H9 (cell line): ENCODE measurements around the gene ZNF774. TPM values are rescaled to one million over a fixed set of nuclear protein-coding genes. Genes with fewer than 3 reads are reported as not detected.
A peak's percentile ranks its signal among the peaks of the same experiment; 100 is the strongest.

Source experiments
- DNase-seq: peaks from one replicate; pipeline ENCODE4 v3.0.0-alpha.2; 2017
- H2AFZ ChIP-seq: one replicate; pipeline ENCODE4 v1.6.1; 2013; ENCODE audit warnings: mild to moderate bottlenecking, low read length, control low read depth, moderate library complexity
- H2AK5ac ChIP-seq: 2 replicates; pipeline ENCODE4 v1.6.1; 2013; ENCODE audit warnings: low read length, control low read depth, mixed read lengths; ENCODE audit not compliant: insufficient read length
- H2BK120ac ChIP-seq: one replicate; pipeline ENCODE4 v1.6.1; 2013; ENCODE audit warnings: low read depth, mild to moderate bottlenecking, low read length, control low read depth, inconsistent platforms; ENCODE audit not compliant: poor library complexity, severe bottlenecking
- H2BK12ac ChIP-seq: 2 replicates; pipeline ENCODE4 v1.6.1; 2013; ENCODE audit warnings: low read length, control low read depth, mixed read lengths, low read depth; ENCODE audit not compliant: insufficient read length
- H2BK15ac ChIP-seq: 2 replicates; pipeline ENCODE4 v1.6.1; 2013; ENCODE audit warnings: low read depth, low read length, control low read depth
- H2BK20ac ChIP-seq: one replicate; pipeline ENCODE4 v1.6.1; 2013; ENCODE audit warnings: low read depth, mild to moderate bottlenecking, low read length, control low read depth, inconsistent platforms; ENCODE audit not compliant: poor library complexity, severe bottlenecking
- H2BK5ac ChIP-seq: 2 replicates; pipeline ENCODE4 v1.6.1; 2013; ENCODE audit warnings: low read length, control low read depth, mixed read lengths; ENCODE audit not compliant: insufficient read length
- H3K14ac ChIP-seq: 2 replicates; pipeline ENCODE4 v1.6.1; 2013; ENCODE audit warnings: low read length, control low read depth; ENCODE audit not compliant: insufficient read depth
- H3K18ac ChIP-seq: 2 replicates; pipeline ENCODE4 v1.6.1; 2013; ENCODE audit warnings: low read depth, mild to moderate bottlenecking, mixed read lengths, low read length, control low read depth; ENCODE audit not compliant: insufficient read length
- H3K23ac ChIP-seq: 2 replicates; pipeline ENCODE4 v1.6.1; 2013; ENCODE audit warnings: low read length, control low read depth, mixed read lengths, low read depth; ENCODE audit not compliant: insufficient read length
- H3K23me2 ChIP-seq: 2 replicates; pipeline ENCODE4 v1.6.1; 2013; ENCODE audit warnings: low read depth, mild to moderate bottlenecking, mixed read lengths, low read length, control low read depth; ENCODE audit not compliant: insufficient read length, poor library complexity, severe bottlenecking
- H3K27ac ChIP-seq: 2 replicates; pipeline ENCODE4 v1.5.1; 2013; ENCODE audit warnings: low read length, control low read depth, mixed read lengths, low read depth; ENCODE audit not compliant: insufficient read length
- H3K27me3 ChIP-seq: 2 replicates; pipeline ENCODE4 v1.6.1; 2013; ENCODE audit warnings: low read length, control low read depth, inconsistent platforms; ENCODE audit not compliant: insufficient read depth
- H3K4ac ChIP-seq: 2 replicates; pipeline ENCODE4 v1.6.1; 2013; ENCODE audit warnings: low read depth, mild to moderate bottlenecking, control low read depth, inconsistent platforms, low read length, moderate library complexity
- H3K4me1 ChIP-seq: 2 replicates; pipeline ENCODE4 v1.6.1; 2013; ENCODE audit warnings: low read length, control low read depth, inconsistent platforms; ENCODE audit not compliant: insufficient read depth
- H3K4me2 ChIP-seq: 2 replicates; pipeline ENCODE4 v1.6.1; 2013; ENCODE audit warnings: low read length, control low read depth, mixed read lengths; ENCODE audit not compliant: insufficient read length, insufficient read depth
- H3K56ac ChIP-seq: 2 replicates; pipeline ENCODE4 v1.6.1; 2013; ENCODE audit warnings: low read depth, mild to moderate bottlenecking, mixed read lengths, low read length, control low read depth; ENCODE audit not compliant: insufficient read length
- H3K79me1 ChIP-seq: 2 replicates; pipeline ENCODE4 v1.6.1; 2013; ENCODE audit warnings: low read depth, mild to moderate bottlenecking, moderate library complexity, low read length, control low read depth, inconsistent platforms; ENCODE audit not compliant: insufficient read depth, poor library complexity, severe bottlenecking
- H3K79me2 ChIP-seq: 2 replicates; pipeline ENCODE4 v1.6.1; 2013; ENCODE audit warnings: low read length, control low read depth, inconsistent platforms; ENCODE audit not compliant: insufficient read depth
- H3K9ac ChIP-seq: 2 replicates; pipeline ENCODE4 v1.6.1; 2013; ENCODE audit warnings: low read length, control low read depth, mixed read lengths; ENCODE audit not compliant: insufficient read length; ENCODE audit errors: extremely low read depth
- H3K9me3 ChIP-seq: one replicate; pipeline ENCODE4 v1.6.1; 2013; ENCODE audit warnings: low read depth, low read length, inconsistent platforms; ENCODE audit not compliant: control insufficient read depth
- H3T11ph ChIP-seq: one replicate; pipeline ENCODE4 v1.6.1; 2013; ENCODE audit warnings: mild to moderate bottlenecking, low read length, control low read depth, inconsistent platforms
- H4K20me1 ChIP-seq: one replicate; pipeline ENCODE4 v1.6.1; 2013; ENCODE audit not compliant: control insufficient read depth, insufficient read length, insufficient read depth
- H4K5ac ChIP-seq: 2 replicates; pipeline ENCODE4 v1.6.1; 2013; ENCODE audit warnings: low read depth, mild to moderate bottlenecking, mixed read lengths, low read length, control low read depth; ENCODE audit not compliant: insufficient read length
- H4K8ac ChIP-seq: replicated peaks from 2 replicates; pipeline ENCODE4 v1.6.1; 2013; ENCODE audit warnings: low read length, control low read depth, mixed read lengths, low read depth; ENCODE audit not compliant: insufficient read length
- H4K91ac ChIP-seq: 2 replicates; pipeline ENCODE4 v1.6.1; 2013; ENCODE audit warnings: low read depth, mild to moderate bottlenecking, moderate library complexity, mixed read lengths, low read length, control low read depth; ENCODE audit not compliant: insufficient read length
- H3K27ac Mint-ChIP-seq, 3 experiments: 2 replicates in 2 of 3; 3 replicates in 1 of 3; pipeline ENCODE4 v1.8.0; 2020 to 2021; ENCODE audit warnings: mixed read lengths in 3 of 3, mild to moderate bottlenecking in 1 of 3, moderate library complexity in 1 of 3
- H3K27me3 Mint-ChIP-seq: 2 replicates; pipeline ENCODE4 v1.8.0; 2021; ENCODE audit warnings: low read depth, mild to moderate bottlenecking, moderate library complexity, mixed read lengths
- H3K36me3 Mint-ChIP-seq, 3 experiments: 2 replicates in 2 of 3; 3 replicates in 1 of 3; pipeline ENCODE4 v1.8.0; 2020 to 2021; ENCODE audit warnings: low read depth in 3 of 3, mixed read lengths in 3 of 3; ENCODE audit not compliant: insufficient read depth in 1 of 3
- H3K4me1 Mint-ChIP-seq, 2 experiments: 2 replicates each; pipeline ENCODE4 v1.8.0; 2020; ENCODE audit warnings: mixed read lengths in 2 of 2
- H3K4me3 Mint-ChIP-seq, 2 experiments: 2 replicates in 1 of 2; 3 replicates in 1 of 2; pipeline ENCODE4 v1.8.0; 2020 to 2021; ENCODE audit warnings: mild to moderate bottlenecking in 2 of 2, mixed read lengths in 2 of 2, moderate library complexity in 1 of 2
- H3K9me3 Mint-ChIP-seq, 2 experiments: 2 replicates in 1 of 2; 3 replicates in 1 of 2; pipeline ENCODE4 v1.8.0; 2020; ENCODE audit warnings: mild to moderate bottlenecking in 2 of 2, mixed read lengths in 2 of 2, moderate library complexity in 1 of 2
- CTCF ChIP-seq: fragments of 200-600 bp; sonication (generic); conservative IDR thresholded peaks from 3 replicates; pipeline ENCODE4 v1.8.0; 2021; ENCODE audit warnings: antibody characterized with exemption, mild to moderate bottlenecking
- WGBS: extraction: QIAGEN DNeasy Blood & Tissue Kit; methylation state at CpG from one replicate; pipeline ENCODE4 v1.1.7; 2013; ENCODE audit warnings: missing lambda C conversion rate, low lambda C conversion rate, mixed read lengths; ENCODE audit not compliant: insufficient read length; ENCODE audit errors: extremely low coverage; 5-methylcytosine and 5-hydroxymethylcytosine counted together
- total RNA-seq: library from RNA; stranded (reverse); gene quantifications from 2 replicates; pipeline ENCODE4 v1.2.1, GENCODE V29; 2021

ZNF774 gene
- total RNA-seq, 1 experiment from 2014 or later: 2.5 TPM

- Mint-ChIP-seq H3K9me3 (peaks cover 3 to 4% of the 10 kb centered on the region in 2 experiments; a peak in 4 of 5 replicates), H3K27ac (peak overlapping the region; percentile 42 to 82 (median 76); a peak in 5 of 7 replicates), H3K4me3 (no peak overlapping the region), H3K27me3 (no peaks in the 10 kb centered on the region), H3K4me1 (peaks cover 64% of the 10 kb centered on the region in 2 experiments), H3K36me3 (peaks cover 6 to 10% (median 8%) of the 10 kb centered on the region in 3 experiments)
- DNase-seq: no peak
- Histone ChIP-seq H4K5ac (no peak overlapping the region), H3K4ac (no peak overlapping the region), H4K91ac (no peak overlapping the region), H3K9ac (no peak overlapping the region), H2AFZ (no peak overlapping the region), H2BK120ac (no peak overlapping the region), H3T11ph (no peak overlapping the region), H3K27ac (no peak overlapping the region), H2AK5ac (no peak overlapping the region), H3K56ac (no peak overlapping the region), H3K27me3 (no peaks in the 10 kb centered on the region), H2BK20ac (no peak overlapping the region), H4K8ac (no peak overlapping the region), H3K79me1 (peaks cover 8% of the 10 kb centered on the region), H3K4me1 (peaks cover 17% of the 10 kb centered on the region), H3K9me3 (no peaks in the 10 kb centered on the region), H3K23ac (no peak overlapping the region), H2BK5ac (no peak overlapping the region), H3K79me2 (peaks cover 4% of the 10 kb centered on the region; the same call in 1 of the 2 replicates), H3K23me2 (no peaks in the 10 kb centered on the region), H4K20me1 (no peaks in the 10 kb centered on the region), H3K4me2 (no peak overlapping the region), H3K18ac (no peak overlapping the region), H2BK12ac (no peak overlapping the region), H2BK15ac (no peak overlapping the region), H3K14ac (no peak overlapping the region)
- WGBS: no CpG with 5 or more reads among the region's 2 CpGs
- TF ChIP-seq CTCF: no peak
These were observed 59.1 kb downstream of the ZNF774 start for GRCh38 chr15:90411176-90411575.

Other genes with a start within 250 kb of the ZNF774 start
- 57.7 and 62.5 TPM in 2 replicates for gene IDH2, start 249.8 kb upstream of the ZNF774 start, total RNA-seq
- gene SEMA4B, start 151.0 kb upstream of the ZNF774 start, total RNA-seq: 32.5 and 33.2 TPM in 2 replicates
- gene CIB1, start 118.3 kb upstream of the ZNF774 start, total RNA-seq: 23.0 and 27.8 TPM in 2 replicates
- gene GDPGP1, start 118.1 kb upstream of the ZNF774 start, total RNA-seq: 6.7 and 9.7 TPM in 2 replicates
- not detected in 2 replicates for gene TTLL13, start 102.7 kb upstream of the ZNF774 start, total RNA-seq
- gene NGRN, start 86.6 kb upstream of the ZNF774 start, total RNA-seq: 79.2 and 80.2 TPM in 2 replicates
- 67.0 and 72.4 TPM in 2 replicates for gene IQGAP1, start 36.0 kb downstream of the ZNF774 start, total RNA-seq
- gene CRTC3, start 177.6 kb downstream of the ZNF774 start, total RNA-seq: 3.9 TPM in 2 replicates